Measurements from ENCODE around the gene SLC35F2. TPM values are rescaled to one million over a fixed set of nuclear protein-coding genes. Genes with fewer than 3 reads are reported as not detected.

SLC35F2 gene
- total and polyA plus RNA-seq, 2 of the 4 experiments (the other 2 are of a cell fraction), result 4.9 to 15.4 TPM

DNA sequence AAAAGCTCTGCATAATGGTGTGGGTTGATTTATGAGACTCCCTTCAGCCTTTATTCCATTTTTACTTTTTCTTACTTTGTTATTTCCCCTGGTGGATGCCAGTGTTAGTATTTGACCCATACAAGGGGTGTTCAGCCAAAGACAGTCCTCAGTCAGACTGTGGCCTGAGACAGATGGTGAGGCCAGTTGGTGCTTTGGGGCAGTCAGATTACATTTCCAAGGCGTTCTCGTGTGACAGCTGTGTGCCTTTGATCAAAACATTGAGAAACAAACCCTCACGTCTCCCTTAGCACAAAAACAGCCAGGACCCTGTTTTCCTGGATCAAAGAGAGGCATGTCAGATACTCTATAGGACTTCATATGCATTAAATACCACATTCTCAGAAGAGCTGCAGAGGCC lies 115.4 kb downstream of the SLC35F2 start:
- H4K5ac ChIP-seq (ENCODE audit: low read depth, low read length), result no peak overlapping the region
- no peak overlapping the region for H3K23ac ChIP-seq (ENCODE audit: low read depth, low read length)
- H3K4ac ChIP-seq (ENCODE audit: low read depth, low read length), result no peak overlapping the region
- dilution Hi-C loops (cut with HindIII; ENCODE audit: low sequenced_read_pairs, unreplicated experiment) (no loop called here), in situ Hi-C loops (cut with MboI; ENCODE audit: low sequenced_read_pairs) (no loop called here), intact Hi-C loops (cut with micrococcal nuclease) (no loop called here)
- H2BK20ac ChIP-seq (ENCODE audit: low read depth, low read length), result no peak overlapping the region
- ATAC-seq (ENCODE audit: low read depth) (no peak), DNase-seq (no peak)
- no peak overlapping the region for H3K4me2 ChIP-seq (ENCODE audit: low read depth, low read length)
- no peak overlapping the region for H2BK120ac ChIP-seq (ENCODE audit: low read depth, low read length)
- no CpG with 5 or more reads among the region's 3 CpGs for WGBS, 2 experiments (ENCODE audit: extremely low coverage in 2 of 2, insufficient read length in 1 of 2)
- no peak overlapping the region for H4K8ac ChIP-seq (ENCODE audit: low read depth in 2 of 2, low read length in 2 of 2)
- no peak overlapping the region for H3K18ac ChIP-seq (ENCODE audit: low read depth, low read length)
- no peak overlapping the region for H3K56ac ChIP-seq (ENCODE audit: extremely low read depth, insufficient read depth, low read length)
- H3K27ac ChIP-seq (ENCODE audit: insufficient read depth, low read length), result no peak overlapping the region
- no peaks in the 10 kb centered on the region for H3K79me1 ChIP-seq (ENCODE audit: low read depth in 1 of 2, low read length in 2 of 2)
- H3K9ac ChIP-seq (ENCODE audit: low read depth, low read length), result no peak overlapping the region
- no peaks in the 10 kb centered on the region for H3K4me1 ChIP-seq (ENCODE audit: control insufficient read depth, insufficient read depth, low read length)
- no peak overlapping the region for H3K14ac ChIP-seq (replicated peaks; ENCODE audit: low read depth, low read length)
- H3K4me3 ChIP-seq (ENCODE audit: insufficient read depth, low read depth, low read length), result no peak overlapping the region
- H3K9me3 ChIP-seq (ENCODE audit: control insufficient read depth, insufficient read depth, low read length), result no peaks in the 10 kb centered on the region
- H3K36me3 ChIP-seq (ENCODE audit: control insufficient read depth, insufficient read depth, low read length), result no peaks in the 10 kb centered on the region
- no peaks in the 10 kb centered on the region for H3K9me1 ChIP-seq (ENCODE audit: insufficient read depth, low read length)
- no peak overlapping the region for H2AFZ ChIP-seq (replicated peaks; ENCODE audit: low read length, poor library complexity)
- no TSS peak for BruUV-seq (replicated peaks)
- H2AK5ac ChIP-seq (ENCODE audit: low read depth, low read length), result no peak overlapping the region
- no peaks in the 10 kb centered on the region for H4K20me1 ChIP-seq (ENCODE audit: insufficient read depth, low read length)
- TF ChIP-seq MAFK (IDR thresholded peaks at IDR 0.05; ENCODE audit: low read depth, low read length) (no peak), SMC3 (IDR thresholded peaks at IDR 0.05; ENCODE audit: low read depth, low read length) (no peak), BHLHE40 (IDR thresholded peaks at IDR 0.05; ENCODE audit: low read depth, low read length) (no peak), RCOR1 (IDR thresholded peaks at IDR 0.05; ENCODE audit: insufficient replicate concordance, low read length) (no peak), MAZ (IDR thresholded peaks at IDR 0.05; ENCODE audit: borderline replicate concordance, low read depth, low read length) (no peak), CTCF (conservative IDR thresholded peaks at IDR 0.05; ENCODE audit: low read depth, low read length) (no peak)
- POLR2A ChIA-PET (ENCODE audit: unreplicated experiment), result no interaction called here
- no peak overlapping the region for H2BK5ac ChIP-seq (ENCODE audit: low read depth, low read length, poor library complexity, severe bottlenecking)
- H4K91ac ChIP-seq (ENCODE audit: insufficient read depth, low read depth, low read length), result no peak overlapping the region
- no peak overlapping the region for H2AK9ac ChIP-seq (replicated peaks; ENCODE audit: low read depth, low read length, poor library complexity)
- no peak overlapping the region for H2BK15ac ChIP-seq (ENCODE audit: low read depth, low read length)
- H3K27me3 ChIP-seq (ENCODE audit: control insufficient read depth, insufficient read depth, low read length), result peaks cover 8% of the 10 kb centered on the region
- CTCF ChIA-PET, result no interaction called here

All from IMR-90 (cell line).